ENCODE measurements around the gene TRUB2.
A peak's percentile ranks its signal among the peaks of the same experiment; 100 is the strongest.

The TRUB2 gene

DNA sequence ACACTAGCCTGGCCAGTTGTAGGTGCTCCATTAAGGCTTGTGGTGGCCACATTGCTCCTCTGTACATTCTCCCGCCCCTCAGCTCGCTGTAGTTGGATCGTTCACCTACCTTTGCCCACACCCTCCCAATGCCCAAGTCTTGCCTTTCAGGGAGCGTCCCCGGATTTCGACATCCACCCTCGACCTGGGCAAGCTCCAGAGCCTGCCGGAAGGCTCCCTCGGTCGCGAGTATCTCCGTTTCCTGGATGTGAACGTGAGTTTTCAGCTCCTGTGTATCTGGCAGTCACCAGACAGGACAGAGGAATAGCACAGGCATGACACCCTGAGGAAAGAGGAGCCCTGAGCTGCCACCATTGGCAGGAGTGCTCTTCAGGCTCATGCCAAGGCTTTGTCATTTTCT, 3.4 kb upstream of the TRUB2 start:
- H3K9ac ChIP-seq (ENCODE audit: low read depth, low read length) = no peak overlapping the region
- 0 out of 2 replicates have a peak, but pooled peaks cover 4% of the 10 kb centered on the region for H3K36me3 ChIP-seq (ENCODE audit: insufficient read depth, low read length)
- peaks cover 6% of the 10 kb centered on the region; the same call in 1 of the 2 replicates for H3K4me1 ChIP-seq (ENCODE audit: insufficient read depth, low read length)
- H3K9me3 ChIP-seq (ENCODE audit: control insufficient read depth, insufficient read depth, low read length) = no peaks in the 10 kb centered on the region

DNA sequence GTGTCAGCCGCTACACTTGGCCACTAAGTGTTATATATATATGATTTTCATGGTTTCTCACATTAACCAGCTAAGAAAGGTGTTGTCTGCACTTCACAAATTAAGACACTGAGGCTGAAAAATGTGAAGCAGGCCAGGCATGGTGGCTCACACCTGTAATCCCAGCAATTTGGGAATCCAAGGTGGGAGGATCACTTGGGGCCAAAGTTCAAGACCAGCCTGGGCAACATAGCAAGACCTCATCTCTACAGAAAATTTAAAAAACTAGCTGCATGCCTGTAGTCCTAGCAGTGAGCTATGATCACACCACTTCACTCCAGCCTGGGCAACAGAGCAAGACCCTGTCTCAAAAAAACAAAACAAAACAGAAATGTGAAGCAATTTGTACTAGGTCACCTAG, 2.2 kb upstream of the TRUB2 start:
- Histone ChIP-seq H3K36me3 (ENCODE audit: insufficient read depth, low read length) (0 out of 2 replicates have a peak, but pooled peaks cover 4% of the 10 kb centered on the region), H3K9ac (ENCODE audit: low read depth, low read length) (no peak overlapping the region), H3K9me3 (ENCODE audit: control insufficient read depth, insufficient read depth, low read length) (no peaks in the 10 kb centered on the region), H3K4me1 (ENCODE audit: insufficient read depth, low read length) (peaks cover 6% of the 10 kb centered on the region; the same call in 1 of the 2 replicates)

DNA sequence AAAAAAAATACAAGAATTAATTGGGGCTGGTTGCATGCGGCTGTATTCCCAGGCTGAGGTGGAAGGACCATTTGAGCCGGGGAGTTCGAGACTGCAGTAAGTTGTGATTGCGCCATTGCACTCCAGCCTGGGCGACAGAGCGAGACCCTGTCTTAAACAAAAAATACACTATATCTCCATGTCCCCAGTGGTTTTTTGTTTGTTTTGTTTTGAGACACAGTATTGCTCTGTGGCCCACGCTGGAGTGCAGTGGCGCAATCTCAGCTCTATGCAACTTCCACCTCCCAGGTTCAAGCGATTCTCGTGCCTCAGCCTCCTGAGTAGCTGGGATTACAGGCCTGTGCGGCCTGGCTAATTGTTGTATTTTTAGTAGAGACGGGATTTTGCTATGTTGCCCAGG, 1.5 kb upstream of the TRUB2 start:
- Histone ChIP-seq H3K9ac (ENCODE audit: low read depth, low read length) (peak overlapping the region; percentile 94; the same call in 1 of the 2 replicates), H3K4me1 (ENCODE audit: insufficient read depth, low read length) (peaks cover 6% of the 10 kb centered on the region; the same call in 1 of the 2 replicates), H3K36me3 (ENCODE audit: insufficient read depth, low read length) (0 out of 2 replicates have a peak, but pooled peaks cover 4% of the 10 kb centered on the region)

DNA sequence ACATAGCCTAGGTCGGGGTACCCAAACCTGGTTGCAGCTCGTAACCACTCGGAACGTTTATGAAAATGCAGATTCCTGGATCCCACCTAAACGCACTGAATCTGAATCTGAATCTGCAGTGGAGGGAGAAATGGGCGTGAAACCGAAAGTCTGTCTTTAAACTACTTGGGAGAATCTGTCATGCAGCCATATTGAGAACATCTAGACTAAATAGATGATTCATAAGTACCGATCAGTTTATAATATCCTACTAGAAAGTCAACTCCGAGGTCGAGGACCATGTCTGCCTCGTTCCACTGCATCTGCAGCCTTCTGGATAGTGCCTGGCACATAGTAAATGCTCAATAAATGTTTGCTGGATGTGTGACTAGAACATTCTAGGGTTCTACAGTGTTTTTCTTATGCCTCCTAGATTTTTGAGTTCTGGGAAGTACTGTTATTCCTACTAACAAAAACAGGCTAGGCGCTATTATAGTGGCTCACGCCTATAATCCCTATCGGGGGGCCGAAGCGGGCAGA, 1.0 kb upstream of the TRUB2 start:
- H3K9ac ChIP-seq (ENCODE audit: low read depth, low read length) = peak overlapping the region; percentile 94
- no peaks in the 10 kb centered on the region for H3K9me3 ChIP-seq (ENCODE audit: control insufficient read depth, insufficient read depth, low read length)
- H3K4me1 ChIP-seq (ENCODE audit: insufficient read depth, low read length) = peaks cover 6% of the 10 kb centered on the region; the same call in 1 of the 2 replicates
- H3K36me3 ChIP-seq (ENCODE audit: insufficient read depth, low read length) = 0 out of 2 replicates have a peak, but pooled peaks cover 4% of the 10 kb centered on the region

More for the DNA sequence above, 1.5 kb upstream of the TRUB2 start:
- no peaks in the 10 kb centered on the region for H3K9me3 ChIP-seq (ENCODE audit: control insufficient read depth, insufficient read depth, low read length)

DNA sequence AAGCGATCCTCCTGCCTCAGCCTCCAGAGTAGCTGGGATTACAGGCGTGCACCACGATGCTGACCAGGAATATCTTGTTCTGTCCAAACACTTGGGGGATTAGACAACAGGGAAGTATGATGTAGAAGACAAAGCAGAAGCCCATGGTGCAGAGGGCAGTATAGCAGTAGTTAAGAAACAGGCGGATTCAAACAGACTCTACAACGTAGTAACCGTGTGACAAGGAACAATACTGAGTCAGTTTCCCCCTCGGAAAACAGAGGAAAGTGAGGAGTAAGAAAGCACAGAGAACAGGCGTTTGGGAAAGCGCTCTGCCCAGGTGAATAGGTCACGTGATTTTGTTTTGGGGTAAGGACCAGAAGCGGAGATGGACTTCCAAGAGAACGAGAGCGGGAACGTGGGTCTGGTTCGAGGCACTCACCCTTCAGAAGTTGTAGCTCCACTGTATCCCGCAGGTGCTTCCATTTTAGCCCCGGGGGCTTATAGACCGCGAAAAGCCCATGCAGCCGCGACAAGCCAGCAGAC, 306 bp downstream of the TRUB2 start:
- Histone ChIP-seq H3K36me3 (ENCODE audit: insufficient read depth, low read length) (peaks cover 8% of the 10 kb centered on the region; the same call in 1 of the 2 replicates), H3K9ac (ENCODE audit: low read depth, low read length) (peak overlapping the region; percentile 94)

DNA sequence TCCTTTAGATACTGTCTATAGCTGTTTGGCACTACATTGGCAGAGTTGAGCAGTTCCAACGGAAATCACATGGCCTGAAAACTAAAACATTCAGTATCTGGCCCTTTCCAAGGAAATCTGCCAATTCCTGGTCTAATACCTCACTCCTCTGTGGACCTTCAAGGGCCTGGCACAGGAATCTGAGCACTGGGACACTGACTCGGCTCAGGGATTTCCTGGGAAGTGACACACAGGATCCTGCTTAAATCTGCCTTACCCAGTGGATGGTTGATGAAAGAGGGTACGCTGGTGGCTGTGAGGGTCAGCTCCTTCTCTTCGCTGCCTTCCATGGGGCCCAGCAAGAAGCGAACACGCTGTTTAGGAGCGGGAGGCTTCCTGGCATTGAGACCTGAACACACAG, 904 bp downstream of the TRUB2 start:
- Histone ChIP-seq H3K36me3 (ENCODE audit: insufficient read depth, low read length) (peaks cover 8% of the 10 kb centered on the region; the same call in 1 of the 2 replicates), H3K4me1 (ENCODE audit: insufficient read depth, low read length) (peaks cover 6% of the 10 kb centered on the region; the same call in 1 of the 2 replicates), H3K9me3 (ENCODE audit: control insufficient read depth, insufficient read depth, low read length) (no peaks in the 10 kb centered on the region), H3K9ac (ENCODE audit: low read depth, low read length) (no peak overlapping the region)

More for the DNA sequence above, 306 bp downstream of the TRUB2 start:
- H3K9me3 ChIP-seq (ENCODE audit: control insufficient read depth, insufficient read depth, low read length) = no peaks in the 10 kb centered on the region
- H3K4me1 ChIP-seq (ENCODE audit: insufficient read depth, low read length) = peaks cover 6% of the 10 kb centered on the region; the same call in 1 of the 2 replicates

DNA sequence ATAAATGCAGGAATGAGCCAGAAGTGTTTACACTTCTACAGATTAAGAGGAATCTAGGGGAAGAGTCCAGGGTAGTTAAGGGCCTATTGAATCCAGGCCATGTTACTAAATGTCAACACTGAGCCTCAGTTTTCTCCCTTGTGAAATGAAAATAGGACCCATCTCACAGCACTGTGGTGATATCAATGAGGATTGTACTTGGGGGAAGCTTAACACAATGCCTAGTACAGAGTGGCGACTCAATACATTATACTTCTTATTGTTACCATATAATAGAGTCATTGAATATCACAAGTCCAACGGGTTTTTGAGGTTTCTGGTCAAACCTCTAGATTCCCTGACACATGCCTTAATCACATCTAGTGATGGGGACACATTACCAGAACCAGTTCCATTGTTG, 4.6 kb downstream of the TRUB2 start:
- no peaks in the 10 kb centered on the region for H3K4me1 ChIP-seq (ENCODE audit: insufficient read depth, low read length)
- H3K9me3 ChIP-seq (ENCODE audit: control insufficient read depth, insufficient read depth, low read length) = no peaks in the 10 kb centered on the region
- peaks cover 5% of the 10 kb centered on the region; the same call in 1 of the 2 replicates for H3K36me3 ChIP-seq (ENCODE audit: insufficient read depth, low read length)

DNA sequence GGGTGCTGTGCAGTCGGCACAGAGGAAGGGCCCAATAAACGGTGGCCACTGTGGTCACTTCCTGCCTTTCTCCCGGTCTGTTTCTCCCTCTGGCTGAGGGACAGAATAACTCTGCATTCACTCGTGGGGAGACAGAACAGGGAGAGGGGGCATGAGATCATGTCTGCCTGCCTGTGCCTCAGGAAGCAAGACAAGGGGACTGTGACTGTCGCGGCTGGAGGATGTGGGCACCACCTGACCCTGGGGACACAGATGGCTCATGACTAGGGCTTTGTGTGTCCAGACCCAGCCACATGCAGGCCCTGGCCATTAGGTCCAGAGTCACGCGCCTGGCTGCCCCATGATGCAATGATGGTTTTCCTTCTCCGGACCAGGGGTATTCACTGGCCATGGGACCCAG, 5.8 kb downstream of the TRUB2 start:
- no peaks in the 10 kb centered on the region for H3K9me3 ChIP-seq (ENCODE audit: control insufficient read depth, insufficient read depth, low read length)
- peaks cover 5% of the 10 kb centered on the region; the same call in 1 of the 2 replicates for H3K36me3 ChIP-seq (ENCODE audit: insufficient read depth, low read length)
- no peak overlapping the region for H3K9ac ChIP-seq (ENCODE audit: low read depth, low read length)
- no peaks in the 10 kb centered on the region for H3K4me1 ChIP-seq (ENCODE audit: insufficient read depth, low read length)

More for the DNA sequence above, 4.6 kb downstream of the TRUB2 start:
- H3K9ac ChIP-seq (ENCODE audit: low read depth, low read length) = no peak overlapping the region

DNA sequence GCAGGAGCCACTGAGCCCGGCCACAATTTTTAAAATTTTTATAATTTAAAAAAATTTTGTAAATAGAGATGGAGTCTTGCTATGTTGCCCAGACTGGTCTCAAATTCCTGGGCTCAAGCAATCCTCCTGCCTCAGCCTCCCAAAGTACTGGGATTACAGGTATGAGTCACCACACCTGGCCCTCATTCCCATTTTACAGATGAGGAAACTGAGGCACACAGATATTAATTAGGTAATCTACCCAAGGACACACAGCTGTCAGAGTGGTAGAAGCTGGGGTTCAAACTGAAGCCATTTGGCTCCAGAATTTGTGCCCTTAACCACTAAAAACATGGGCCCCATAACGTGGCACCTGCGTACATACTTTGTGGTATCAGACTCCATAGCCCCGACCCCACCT, 7.5 kb downstream of the TRUB2 start:
- peaks cover 9% of the 10 kb centered on the region; the same call in 1 of the 2 replicates for H3K36me3 ChIP-seq (ENCODE audit: insufficient read depth, low read length)
- H3K9me3 ChIP-seq (ENCODE audit: control insufficient read depth, insufficient read depth, low read length) = no peaks in the 10 kb centered on the region
- no peak overlapping the region for H3K9ac ChIP-seq (ENCODE audit: low read depth, low read length)
- no peaks in the 10 kb centered on the region for H3K4me1 ChIP-seq (ENCODE audit: insufficient read depth, low read length)

DNA sequence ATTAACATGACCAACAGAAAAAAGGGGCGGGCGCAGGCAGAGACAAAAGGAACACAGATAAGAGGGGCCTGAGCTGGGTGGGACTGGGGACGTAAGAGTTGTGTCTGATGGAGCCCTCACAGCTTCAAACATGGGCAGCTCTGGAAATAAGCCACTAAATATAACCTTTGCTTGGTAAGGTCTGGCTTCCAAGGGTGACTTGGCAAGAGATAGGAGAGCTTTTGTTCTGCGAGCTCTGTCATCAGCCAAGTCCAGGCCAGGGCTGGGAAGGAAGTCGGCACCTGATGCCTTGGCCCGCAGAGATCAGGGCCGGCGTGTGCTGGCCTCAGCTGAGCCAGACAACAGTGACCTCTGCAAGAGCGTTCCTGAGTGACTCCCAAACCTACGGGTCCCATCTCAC, 11.8 kb downstream of the TRUB2 start:
- H3K9me3 ChIP-seq (ENCODE audit: control insufficient read depth, insufficient read depth, low read length) = no peaks in the 10 kb centered on the region
- no peak overlapping the region for H3K9ac ChIP-seq (ENCODE audit: low read depth, low read length)
- H3K4me1 ChIP-seq (ENCODE audit: insufficient read depth, low read length) = no peaks in the 10 kb centered on the region
- H3K36me3 ChIP-seq (ENCODE audit: insufficient read depth, low read length) = peaks cover 5% of the 10 kb centered on the region; the same call in 1 of the 2 replicates

DNA sequence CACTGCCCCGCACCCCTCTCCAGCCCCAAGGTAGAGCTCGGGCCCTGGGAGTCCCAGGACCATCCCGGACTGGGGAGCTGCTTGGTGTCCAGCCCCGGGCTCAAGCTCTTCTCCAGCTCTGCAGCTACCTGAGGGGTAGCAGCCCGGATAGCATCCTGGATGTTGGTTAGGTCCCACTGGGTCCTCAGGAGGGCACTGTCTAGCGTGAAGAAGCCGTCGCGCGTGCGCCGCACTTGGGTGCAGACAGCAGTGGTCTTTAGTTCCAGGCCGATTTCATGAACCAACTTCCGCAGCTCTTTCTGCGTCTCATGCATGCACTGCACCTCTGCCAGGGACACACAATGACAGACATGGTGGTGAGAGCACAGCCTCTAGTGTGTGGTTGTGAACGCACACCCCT, 12.7 kb downstream of the TRUB2 start:
- H3K9me3 ChIP-seq (ENCODE audit: control insufficient read depth, insufficient read depth, low read length) = no peaks in the 10 kb centered on the region
- H3K4me1 ChIP-seq (ENCODE audit: insufficient read depth, low read length) = no peaks in the 10 kb centered on the region
- H3K9ac ChIP-seq (ENCODE audit: low read depth, low read length) = no peak overlapping the region
- H3K36me3 ChIP-seq (ENCODE audit: insufficient read depth, low read length) = peaks cover 5% of the 10 kb centered on the region; the same call in 1 of the 2 replicates

DNA sequence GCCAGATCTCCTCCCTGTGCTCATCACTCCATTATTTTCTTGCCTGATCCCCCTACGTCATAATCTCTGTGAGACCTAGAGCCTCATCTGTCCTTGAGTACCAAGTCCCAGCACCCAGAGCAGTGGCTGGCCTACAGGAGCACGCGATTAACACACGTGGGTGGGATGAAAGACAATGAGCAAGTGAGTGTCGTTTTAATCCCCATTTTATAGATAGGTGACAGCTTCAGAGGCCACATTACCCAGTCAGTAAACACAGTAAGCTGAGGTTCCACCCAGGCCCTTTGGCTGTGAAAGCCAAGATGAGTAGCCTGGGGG, 17.3 kb downstream of the TRUB2 start:
- no peak overlapping the region for H3K9ac ChIP-seq (ENCODE audit: low read depth, low read length)
- no peaks in the 10 kb centered on the region for H3K4me1 ChIP-seq (ENCODE audit: insufficient read depth, low read length)
- H3K36me3 ChIP-seq (ENCODE audit: insufficient read depth, low read length) = peaks cover 4% of the 10 kb centered on the region; the same call in 1 of the 2 replicates
- no peaks in the 10 kb centered on the region for H3K9me3 ChIP-seq (ENCODE audit: control insufficient read depth, insufficient read depth, low read length)

DNA sequence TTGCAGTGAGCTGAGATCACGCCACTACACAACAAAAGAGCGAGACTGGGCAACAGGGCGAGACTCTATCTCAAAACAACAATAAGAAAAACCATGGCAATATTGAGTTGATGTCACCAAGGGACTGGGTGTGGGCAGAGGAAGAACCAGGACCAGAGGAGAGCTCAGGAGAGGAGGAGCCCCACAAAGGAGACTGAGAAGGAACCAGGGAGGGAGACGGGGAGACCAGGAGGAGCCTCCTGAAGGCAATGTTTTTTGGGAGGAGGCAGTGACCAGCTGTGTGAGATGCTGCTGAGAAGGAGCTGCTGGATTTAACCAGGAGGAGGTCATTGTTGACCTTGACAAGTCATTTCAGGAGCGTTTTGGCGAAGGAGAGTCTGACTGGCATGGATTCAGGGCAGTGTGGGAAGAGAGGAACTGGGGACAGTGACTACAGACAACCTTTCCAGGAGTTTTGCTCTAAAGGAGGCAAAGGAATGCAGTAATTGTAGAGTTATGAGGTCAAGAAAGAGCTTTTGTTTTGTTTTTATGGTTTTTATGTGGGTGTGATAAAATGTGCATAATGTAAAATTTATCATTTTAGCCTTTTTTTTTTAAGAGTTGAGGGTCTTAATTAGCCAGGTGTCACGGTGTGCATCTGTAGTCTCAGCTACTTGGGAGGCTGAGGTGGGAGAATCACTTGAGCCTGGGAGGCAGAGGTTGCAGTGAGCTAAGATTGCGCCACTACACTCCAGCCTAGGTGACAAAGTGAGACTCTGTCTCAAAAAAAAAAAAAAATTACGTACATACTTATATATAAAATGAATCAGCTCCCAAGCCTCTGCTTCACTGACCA, 17.9 kb downstream of the TRUB2 start:
- no peaks in the 10 kb centered on the region for H3K36me3 ChIP-seq (ENCODE audit: insufficient read depth, low read length)
- no peak overlapping the region for H3K9ac ChIP-seq (ENCODE audit: low read depth, low read length)
- H3K9me3 ChIP-seq (ENCODE audit: control insufficient read depth, insufficient read depth, low read length) = no peaks in the 10 kb centered on the region
- H3K4me1 ChIP-seq (ENCODE audit: insufficient read depth, low read length) = no peaks in the 10 kb centered on the region

DNA sequence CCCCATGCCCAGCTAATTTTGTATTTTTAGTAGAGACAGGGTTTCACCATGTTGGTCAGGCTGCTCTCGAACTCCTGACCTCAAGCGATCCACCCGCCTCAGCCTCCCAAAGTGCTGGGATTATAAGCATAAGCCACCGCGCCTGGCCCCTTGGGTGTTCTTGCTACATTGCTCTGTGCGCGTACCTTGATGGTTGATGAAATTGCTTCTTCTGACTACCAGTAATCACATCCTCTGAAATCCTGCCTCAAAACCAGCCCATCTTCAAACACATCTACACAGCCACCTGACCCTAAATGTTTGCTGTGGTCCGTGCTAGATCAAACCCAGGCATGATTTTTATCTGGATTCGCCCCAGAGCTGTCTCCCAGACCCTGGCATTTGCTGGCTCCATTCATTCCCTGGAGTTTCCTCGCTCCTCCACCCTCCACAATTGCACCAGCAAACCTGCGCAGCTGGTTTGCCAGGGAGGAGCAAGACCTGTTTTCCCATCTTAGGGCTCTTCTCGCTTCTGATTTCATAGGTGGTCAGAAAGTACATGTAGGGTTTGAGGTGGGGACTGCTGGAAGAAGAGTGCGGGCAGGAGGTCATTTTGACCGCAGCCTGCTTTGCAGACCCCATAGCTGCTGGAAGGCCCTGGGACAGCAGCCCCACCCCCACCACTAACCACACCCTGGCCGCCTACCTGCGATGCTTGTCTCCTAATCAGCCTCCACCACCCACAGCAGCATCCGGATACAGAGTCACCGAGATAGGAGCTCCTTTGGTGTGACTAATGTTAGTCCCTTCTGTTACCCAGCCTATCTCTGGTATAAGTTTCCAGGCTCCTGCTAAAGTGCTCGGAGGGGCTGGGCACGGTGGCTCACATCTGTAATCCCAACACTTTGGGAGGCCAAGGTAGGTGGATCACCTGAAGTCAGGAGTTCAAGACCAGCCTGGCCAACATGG, 23.4 kb downstream of the TRUB2 start:
- Histone ChIP-seq H3K9ac (ENCODE audit: low read depth, low read length) (no peak overlapping the region), H3K9me3 (ENCODE audit: control insufficient read depth, insufficient read depth, low read length) (no peaks in the 10 kb centered on the region), H3K4me1 (ENCODE audit: insufficient read depth, low read length) (no peaks in the 10 kb centered on the region), H3K36me3 (ENCODE audit: insufficient read depth, low read length) (no peaks in the 10 kb centered on the region)
